BLaER1 (cell line): ENCODE results near the gene HMGN4.
A peak's percentile ranks its signal among the peaks of the same experiment; 100 is the strongest.

Experiments
- H3K27ac ChIP-seq: shearing (Covaris generic); formaldehyde crosslinking; 2 replicates; pipeline ENCODE4 v1.8.1; 2022
- H3K27me3 ChIP-seq: shearing (Covaris generic); formaldehyde crosslinking; 2 replicates; pipeline ENCODE4 v1.8.1; 2022
- H3K36me3 ChIP-seq: shearing (Covaris generic); formaldehyde crosslinking; 2 replicates; pipeline ENCODE4 v1.8.1; 2022
- H3K4me1 ChIP-seq: shearing (Covaris generic); formaldehyde crosslinking; 2 replicates; pipeline ENCODE4 v1.8.1; 2022
- H3K4me2 ChIP-seq: shearing (Covaris generic); formaldehyde crosslinking; 2 replicates; pipeline ENCODE4 v1.8.1; 2022
- H3K4me3 ChIP-seq: shearing (Covaris generic); formaldehyde crosslinking; 2 replicates; pipeline ENCODE4 v1.8.1; 2022
- H3K9ac ChIP-seq: shearing (Covaris generic); formaldehyde crosslinking; 2 replicates; pipeline ENCODE4 v1.8.1; 2022
- H3K9me3 ChIP-seq: shearing (Covaris generic); formaldehyde crosslinking; 2 replicates; pipeline ENCODE4 v1.8.1; 2022
- H4K20me1 ChIP-seq: shearing (Covaris generic); formaldehyde crosslinking; 2 replicates; pipeline ENCODE4 v1.8.1; 2022
- Cebpa-rat ChIP-seq: shearing (Covaris generic); IDR thresholded peaks from 2 replicates; pipeline ENCODE4 v1.8.1; 2022

Gene HMGN4

GRCh38 chr6:26593278-26594130, 55.3 kb downstream of the HMGN4 start:
- Histone ChIP-seq H3K4me3 (no peak overlapping the region), H3K36me3 (peaks cover 7% of the 10 kb centered on the region), H3K4me2 (no peak overlapping the region), H3K9ac (no peak overlapping the region), H3K27ac (no peak overlapping the region), H3K9me3 (no peaks in the 10 kb centered on the region), H4K20me1 (peaks cover 11% of the 10 kb centered on the region), H3K27me3 (peaks cover 3% of the 10 kb centered on the region; the same call in 1 of the 2 replicates), H3K4me1 (peaks cover 16% of the 10 kb centered on the region)
- TF ChIP-seq Cebpa-rat = no peak

- Histone ChIP-seq H3K9ac (no peak overlapping the region), H3K4me2 (no peak overlapping the region), H3K27me3 (peaks cover 3% of the 10 kb centered on the region; the same call in 1 of the 2 replicates), H3K4me1 (peaks cover 17% of the 10 kb centered on the region), H3K36me3 (peaks cover 13% of the 10 kb centered on the region), H3K27ac (no peak overlapping the region), H4K20me1 (peaks cover 18% of the 10 kb centered on the region), H3K4me3 (no peak overlapping the region), H3K9me3 (no peaks in the 10 kb centered on the region)
- TF ChIP-seq Cebpa-rat = no peak
Observed at GRCh38 chr6:26594131-26594498, 55.9 kb downstream of the HMGN4 start.

GRCh38 chr6:26594730-26595632, 56.8 kb downstream of the HMGN4 start:
- peak overlapping the region; percentile 95; the same call in 1 of the 2 replicates for H3K9ac ChIP-seq

GRCh38 chr6:26595669-26596269, 57.6 kb downstream of the HMGN4 start:
- H3K4me3 ChIP-seq = peak overlapping the region; percentile 93
- no peaks in the 10 kb centered on the region for H3K9me3 ChIP-seq
- peaks cover 3% of the 10 kb centered on the region; the same call in 1 of the 2 replicates for H3K27me3 ChIP-seq
- H3K36me3 ChIP-seq = peaks cover 26% of the 10 kb centered on the region
- peaks cover 27% of the 10 kb centered on the region for H4K20me1 ChIP-seq
- peaks cover 17% of the 10 kb centered on the region for H3K4me1 ChIP-seq
- H3K27ac ChIP-seq = no peak overlapping the region
- H3K4me2 ChIP-seq = peak overlapping the region; percentile 83
- peak overlapping the region; percentile 95 for H3K9ac ChIP-seq
- TF ChIP-seq Cebpa-rat = no peak

More at GRCh38 chr6:26594730-26595632, 56.8 kb downstream of the HMGN4 start:
- peak overlapping the region; percentile 83 for H3K4me2 ChIP-seq
- no peak overlapping the region for H3K27ac ChIP-seq
- peak overlapping the region; percentile 93 for H3K4me3 ChIP-seq
- no peak for TF ChIP-seq Cebpa-rat
- H3K27me3 ChIP-seq = peaks cover 3% of the 10 kb centered on the region; the same call in 1 of the 2 replicates
- H3K4me1 ChIP-seq = peaks cover 17% of the 10 kb centered on the region
- peaks cover 26% of the 10 kb centered on the region for H4K20me1 ChIP-seq
- H3K9me3 ChIP-seq = no peaks in the 10 kb centered on the region
- H3K36me3 ChIP-seq = peaks cover 22% of the 10 kb centered on the region
